ENCODE data around the gene CACNB2. TPM values are rescaled to one million over a fixed set of nuclear protein-coding genes. Genes with fewer than 3 reads are reported as not detected.

CACNB2 gene
- total and polyA plus RNA-seq, 2 experiments from 2014 or later: 4.6 to 5.3 TPM

GRCh38 chr10:18486438-18486837 lies 346.2 kb downstream of the CACNB2 start:
- H3K4me1 ChIP-seq (ENCODE audit: insufficient read depth): no peaks in the 10 kb centered on the region
- WGBS (ENCODE audit: low lambda C conversion rate, missing lambda C conversion rate): 68% methylated on average over 3 of the region's 3 CpGs
- H3K9me3 ChIP-seq (ENCODE audit: low read depth): no peaks in the 10 kb centered on the region
- DNase-seq (ENCODE audit: low spot score): peak; percentile 6
- H3K27me3 ChIP-seq: no peaks in the 10 kb centered on the region
- no peak overlapping the region for H3K4me2 ChIP-seq
- no peaks in the 10 kb centered on the region for H3K9me2 ChIP-seq (replicated peaks; ENCODE audit: insufficient read depth)
- no peak overlapping the region for H2AFZ ChIP-seq
- TF ChIP-seq CTCF (IDR thresholded peaks at IDR 0.05; ENCODE audit: poor library complexity) (no peak), EZH2phosphoT487 (IDR thresholded peaks at IDR 0.05; ENCODE audit: low read depth, severe bottlenecking, unreplicated experiment) (no peak), EZH2 (IDR thresholded peaks at IDR 0.05; ENCODE audit: borderline replicate concordance) (no peak)
- H3K27ac ChIP-seq: no peak overlapping the region
- H3K36me3 ChIP-seq (replicated peaks; ENCODE audit: insufficient read depth, low read depth): no peaks in the 10 kb centered on the region
- H4K20me1 ChIP-seq (ENCODE audit: insufficient read depth, poor library complexity, severe bottlenecking): no peaks in the 10 kb centered on the region
- H3K79me2 ChIP-seq: no peaks in the 10 kb centered on the region
- no peak overlapping the region for H3K4me3 ChIP-seq

- no peaks in the 10 kb centered on the region for H3K36me3 ChIP-seq (replicated peaks; ENCODE audit: insufficient read depth, low read depth)
- no peak overlapping the region for H3K27ac ChIP-seq
- no peak for DNase-seq (ENCODE audit: low spot score)
- H3K4me1 ChIP-seq (ENCODE audit: insufficient read depth): no peaks in the 10 kb centered on the region
- no peak overlapping the region for H3K4me3 ChIP-seq
- WGBS (ENCODE audit: low lambda C conversion rate, missing lambda C conversion rate): 93% methylated on average over 4 of the region's 4 CpGs
- no peaks in the 10 kb centered on the region for H3K27me3 ChIP-seq
- H3K9me3 ChIP-seq (ENCODE audit: low read depth): no peaks in the 10 kb centered on the region
- no peaks in the 10 kb centered on the region for H3K79me2 ChIP-seq
- H3K4me2 ChIP-seq: no peak overlapping the region
- TF ChIP-seq EZH2phosphoT487 (IDR thresholded peaks at IDR 0.05; ENCODE audit: low read depth, severe bottlenecking, unreplicated experiment) (no peak), EZH2 (IDR thresholded peaks at IDR 0.05; ENCODE audit: borderline replicate concordance) (no peak), CTCF (IDR thresholded peaks at IDR 0.05; ENCODE audit: poor library complexity) (no peak)
- no peaks in the 10 kb centered on the region for H4K20me1 ChIP-seq (ENCODE audit: insufficient read depth, poor library complexity, severe bottlenecking)
- no peak overlapping the region for H2AFZ ChIP-seq
- no peaks in the 10 kb centered on the region for H3K9me2 ChIP-seq (replicated peaks; ENCODE audit: insufficient read depth)
These were observed 350.5 kb downstream of the CACNB2 start for GRCh38 chr10:18490755-18491154.

- no peaks in the 10 kb centered on the region for H3K4me1 ChIP-seq (ENCODE audit: insufficient read depth)
- H3K4me2 ChIP-seq: no peak overlapping the region
- no peaks in the 10 kb centered on the region for H3K9me2 ChIP-seq (replicated peaks; ENCODE audit: insufficient read depth)
- TF ChIP-seq CTCF (IDR thresholded peaks at IDR 0.05; ENCODE audit: poor library complexity) (no peak), EZH2phosphoT487 (IDR thresholded peaks at IDR 0.05; ENCODE audit: low read depth, severe bottlenecking, unreplicated experiment) (no peak), EZH2 (IDR thresholded peaks at IDR 0.05; ENCODE audit: borderline replicate concordance) (no peak)
- no peaks in the 10 kb centered on the region for H3K9me3 ChIP-seq (ENCODE audit: low read depth)
- no peak overlapping the region for H3K27ac ChIP-seq
- H3K4me3 ChIP-seq: no peak overlapping the region
- DNase-seq (ENCODE audit: low spot score): no peak
- H2AFZ ChIP-seq: no peak overlapping the region
- no peaks in the 10 kb centered on the region for H3K79me2 ChIP-seq
- no peaks in the 10 kb centered on the region for H3K36me3 ChIP-seq (replicated peaks; ENCODE audit: insufficient read depth, low read depth)
- WGBS (ENCODE audit: low lambda C conversion rate, missing lambda C conversion rate): 88% methylated on average over 8 of the region's 8 CpGs
- H4K20me1 ChIP-seq (ENCODE audit: insufficient read depth, poor library complexity, severe bottlenecking): no peaks in the 10 kb centered on the region
- H3K27me3 ChIP-seq: no peaks in the 10 kb centered on the region
These were observed 357.7 kb downstream of the CACNB2 start for GRCh38 chr10:18497806-18498369.

Data from hepatocyte (in vitro differentiated cells).